GM10248 (cell line): Measurements from ENCODE around the gene GNAS.

ENCODE experiments used
- CTCF ChIA-PET: fragments of 300-600 bp; sonication (Branson Sonifier 250); formaldehyde crosslinking; extraction: SDS; loops from one replicate; lab custom pipeline; 2021; ENCODE audit warnings: antibody characterized with exemption; lab: Yijun Ruan, JAX
- POLR2A ChIA-PET: fragments of 350-650 bp; sonication (Branson Sonifier 250); formaldehyde crosslinking; extraction: SDS; loops from one replicate; lab custom pipeline; 2020; ENCODE audit warnings: antibody characterized with exemption; lab: Yijun Ruan, JAX
- DNase-seq: peaks from one replicate; pipeline ENCODE4 v3.0.0; 2012; ENCODE audit errors: extremely low spot score
- TF ChIP-seq, protein P1 (sequence below): IDR thresholded peaks from 2 replicates; pipeline ENCODE4 v1.5.1; 2012; ENCODE audit warnings: mild to moderate bottlenecking, low read depth; ENCODE audit errors: extremely low read depth, missing control alignments, control extremely low read depth

Gene GNAS

GRCh38 chr20:58876437-58876836, 23.9 kb downstream of the GNAS start:
- no peak for DNase-seq
- TF ChIP-seq, protein P1, sequence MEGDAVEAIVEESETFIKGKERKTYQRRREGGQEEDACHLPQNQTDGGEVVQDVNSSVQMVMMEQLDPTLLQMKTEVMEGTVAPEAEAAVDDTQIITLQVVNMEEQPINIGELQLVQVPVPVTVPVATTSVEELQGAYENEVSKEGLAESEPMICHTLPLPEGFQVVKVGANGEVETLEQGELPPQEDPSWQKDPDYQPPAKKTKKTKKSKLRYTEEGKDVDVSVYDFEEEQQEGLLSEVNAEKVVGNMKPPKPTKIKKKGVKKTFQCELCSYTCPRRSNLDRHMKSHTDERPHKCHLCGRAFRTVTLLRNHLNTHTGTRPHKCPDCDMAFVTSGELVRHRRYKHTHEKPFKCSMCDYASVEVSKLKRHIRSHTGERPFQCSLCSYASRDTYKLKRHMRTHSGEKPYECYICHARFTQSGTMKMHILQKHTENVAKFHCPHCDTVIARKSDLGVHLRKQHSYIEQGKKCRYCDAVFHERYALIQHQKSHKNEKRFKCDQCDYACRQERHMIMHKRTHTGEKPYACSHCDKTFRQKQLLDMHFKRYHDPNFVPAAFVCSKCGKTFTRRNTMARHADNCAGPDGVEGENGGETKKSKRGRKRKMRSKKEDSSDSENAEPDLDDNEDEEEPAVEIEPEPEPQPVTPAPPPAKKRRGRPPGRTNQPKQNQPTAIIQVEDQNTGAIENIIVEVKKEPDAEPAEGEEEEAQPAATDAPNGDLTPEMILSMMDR = no peak
- ChIA-PET CTCF (interaction anchor here (1.3 to 3.1 kb wide), 5 partner anchors 9 to 346 kb away, joined by 3 to 13 read pairs (median 5); no protein-coding TSS in a partner anchor), POLR2A (no interaction called here)

GRCh38 chr20:58877050-58877975, 24.8 kb downstream of the GNAS start:
- POLR2A ChIA-PET = no interaction called here
- CTCF ChIA-PET = interaction anchor here (1.3 to 3.1 kb wide), 5 partner anchors 9 to 345 kb away, joined by 3 to 13 read pairs (median 5); no protein-coding TSS in a partner anchor
- no peak for DNase-seq
- TF ChIP-seq, protein P1 = no peak

- ChIA-PET POLR2A (no interaction called here), CTCF (no interaction called here)
- DNase-seq = no peak
- TF ChIP-seq, protein P1 = no peak
Measured at GRCh38 chr20:58877976-58878360, 25.5 kb downstream of the GNAS start.

- ChIA-PET POLR2A (no interaction called here), CTCF (no interaction called here)
- no peak for DNase-seq
- TF ChIP-seq, protein P1 = no peak
Measured at GRCh38 chr20:58878399-58878798, 25.9 kb downstream of the GNAS start.

GRCh38 chr20:58880441-58880840, 27.9 kb downstream of the GNAS start:
- CTCF ChIA-PET = interaction anchor here (1.1 to 1.6 kb wide), 3 partner anchors 10 to 342 kb away, joined by 3 to 6 read pairs (median 4); no protein-coding TSS in a partner anchor
- DNase-seq = no peak
- TF ChIP-seq, protein P1 = no peak
- POLR2A ChIA-PET = no interaction called here

GRCh38 chr20:58880994-58881752, 28.7 kb downstream of the GNAS start:
- CTCF ChIA-PET = interaction anchor here (1.0 to 1.6 kb wide), 3 partner anchors 8 to 341 kb away, joined by 3 to 4 read pairs (median 4); no protein-coding TSS in a partner anchor
- TF ChIP-seq, protein P1 = no peak
- POLR2A ChIA-PET = interaction anchor here (1.0 kb wide), 1 partner anchor 9 kb away, joined by 3 read pairs; no protein-coding TSS in a partner anchor
- no peak for DNase-seq
